CD14-positive monocyte (primary cell): ENCODE measurements around the gene LAMC1. TPM values are rescaled to one million over a fixed set of nuclear protein-coding genes. Genes with fewer than 3 reads are reported as not detected.

Experiments
- DNase-seq, 3 donors: peaks; one replicate each; pipeline ENCODE4 v3.0.0-alpha.2; 2011 to 2022
- H2AFZ ChIP-seq: 2 replicates; pipeline ENCODE4 v1.6.0; 2012; ENCODE audit warnings: mild to moderate bottlenecking, low read depth, low read length, inconsistent platforms; ENCODE audit not compliant: insufficient read depth, poor library complexity, severe bottlenecking
- H3K27ac ChIP-seq, 2 donors: 1 replicate in 1 of 2; 2 replicates in 1 of 2; pipeline ENCODE4 v1.5.1; 2012 to 2013; ENCODE audit warnings: low read length in 2 of 2, control low read depth in 1 of 2, inconsistent platforms in 1 of 2, low read depth in 1 of 2, mild to moderate bottlenecking in 1 of 2
- H3K27me3 ChIP-seq, 2 donors: one replicate each; pipeline versions ENCODE4 v1.6.0 to v1.6.1; 2011 to 2013; ENCODE audit warnings: low read length in 2 of 2; ENCODE audit not compliant: control insufficient read depth in 2 of 2, insufficient read depth in 2 of 2
- H3K36me3 ChIP-seq, 2 donors: replicated peaks in 1 of 2; 1 replicate in 1 of 2; 2 replicates in 1 of 2; pipeline versions ENCODE4 v1.5.1 to v1.6.1; 2012 to 2013; ENCODE audit warnings: low read length in 2 of 2, control low read depth in 1 of 2, inconsistent platforms in 1 of 2, mild to moderate bottlenecking in 1 of 2; ENCODE audit not compliant: insufficient read depth in 2 of 2, control insufficient read depth in 1 of 2
- H3K4me1 ChIP-seq, 2 donors: 1 replicate in 1 of 2; 2 replicates in 1 of 2; pipeline versions ENCODE4 v1.5.1 to v1.6.1; 2012 to 2013; ENCODE audit warnings: low read length in 2 of 2, control low read depth in 1 of 2, inconsistent platforms in 1 of 2, mild to moderate bottlenecking in 1 of 2, moderate library complexity in 1 of 2; ENCODE audit not compliant: insufficient read depth in 2 of 2, control insufficient read depth in 1 of 2
- H3K4me2 ChIP-seq: replicated peaks from 2 replicates; pipeline ENCODE3; 2012; ENCODE audit warnings: low read length, moderate library complexity, mild to moderate bottlenecking; ENCODE audit not compliant: poor library complexity, severe bottlenecking; ENCODE audit errors: extremely low read depth
- H3K4me3 ChIP-seq, 3 experiments: fragments of 200-600 bp in 1 of 3; sonication (generic) in 1 of 3; replicated peaks in 1 of 3; 1 replicate in 2 of 3; 2 replicates in 1 of 3; pipeline ENCODE4 v1.5.1; 2011 to 2013; ENCODE audit warnings: low read length in 3 of 3, mild to moderate bottlenecking in 3 of 3, control low read depth in 2 of 3, low read depth in 2 of 3, inconsistent platforms in 1 of 3, moderate library complexity in 1 of 3
- H3K79me2 ChIP-seq: 2 replicates; pipeline ENCODE4 v1.6.0; 2012; ENCODE audit warnings: mild to moderate bottlenecking, control low read depth, inconsistent platforms, low read length, moderate library complexity; ENCODE audit not compliant: insufficient read depth
- H3K9ac ChIP-seq: 2 replicates; pipeline ENCODE4 v1.6.0; 2017; ENCODE audit warnings: low read length, mild to moderate bottlenecking; ENCODE audit not compliant: insufficient read depth, poor library complexity, severe bottlenecking
- H3K9me3 ChIP-seq, 2 donors: replicated peaks in 1 of 2; 1 replicate in 1 of 2; 2 replicates in 1 of 2; pipeline versions ENCODE4 v1.5.1 to v1.6.1; 2012 to 2013; ENCODE audit warnings: low read length in 2 of 2, control low read depth in 1 of 2; ENCODE audit not compliant: control insufficient read depth in 1 of 2, insufficient read depth in 1 of 2
- H4K20me1 ChIP-seq: 2 replicates; pipeline ENCODE4 v1.6.0; 2012; ENCODE audit warnings: mild to moderate bottlenecking, low read length, control low read depth, moderate library complexity; ENCODE audit not compliant: insufficient read depth
- H3K27ac Mint-ChIP-seq, 7 donors: one replicate each; pipeline ENCODE4 v1.8.0; 2020; ENCODE audit warnings: mild to moderate bottlenecking in 7 of 7, mixed read lengths in 7 of 7, moderate library complexity in 6 of 7, inconsistent platforms in 2 of 7
- H3K27me3 Mint-ChIP-seq, 3 donors: one replicate each; pipeline ENCODE4 v1.8.0; 2021 to 2022; ENCODE audit warnings: low read depth in 3 of 3, mild to moderate bottlenecking in 3 of 3, mixed read lengths in 3 of 3, moderate library complexity in 3 of 3, inconsistent platforms in 1 of 3
- H3K36me3 Mint-ChIP-seq, 2 donors: one replicate each; pipeline ENCODE4 v1.8.0; 2020; ENCODE audit warnings: mixed read lengths in 2 of 2, inconsistent platforms in 1 of 2, mild to moderate bottlenecking in 1 of 2
- H3K4me1 Mint-ChIP-seq: one replicate; pipeline ENCODE4 v1.8.0; 2020; ENCODE audit warnings: mild to moderate bottlenecking, mixed read lengths
- H3K4me3 Mint-ChIP-seq, 2 donors: one replicate each; pipeline ENCODE4 v1.8.0; 2020; ENCODE audit warnings: mild to moderate bottlenecking in 2 of 2, mixed read lengths in 2 of 2, moderate library complexity in 1 of 2
- H3K9me3 Mint-ChIP-seq, 7 donors: one replicate each; pipeline ENCODE4 v1.8.0; 2020 to 2022; ENCODE audit warnings: mixed read lengths in 7 of 7, mild to moderate bottlenecking in 6 of 7, moderate library complexity in 6 of 7, inconsistent platforms in 2 of 7
- WGBS: methylation state at CpG from one replicate; pipeline ENCODE4 v1.1.5; 2013; ENCODE audit warnings: missing lambda C conversion rate; ENCODE audit not compliant: insufficient coverage; 5-methylcytosine and 5-hydroxymethylcytosine counted together
- intact Hi-C, 2 donors: fragments of 100-400 bp; cut with micrococcal nuclease; formaldehyde crosslinking; loops; one replicate each; pipeline versions ENCODE4 v1.15.0 to v1.15.1; 2023
- polyA plus RNA-seq, 3 donors: library from polyadenylated mRNA; depleted of rRNA in 1 of 3; unstranded in 2 of 3; stranded (reverse) in 1 of 3; fragments of 300-500 nt in 2 of 3; fragments of >200 nt in 1 of 3; fragmentation: Illumina TruSeq in 2 of 3; gene quantifications; 1 replicate in 2 of 3; 2 replicates in 1 of 3; pipeline ENCODE4 v1.2.3, GENCODE V29; 2012 to 2021
- TF ChIP-seq, protein P1 (sequence below): fragments of 200-600 bp; IDR thresholded peaks from one replicate; pipeline ENCODE4 v1.8.0; 2022; ENCODE audit warnings: antibody characterized with exemption, mild to moderate bottlenecking

Gene LAMC1
- polyA plus RNA-seq, 3 donors: 0.34 to 1.7 (median 0.95) TPM

DNA sequence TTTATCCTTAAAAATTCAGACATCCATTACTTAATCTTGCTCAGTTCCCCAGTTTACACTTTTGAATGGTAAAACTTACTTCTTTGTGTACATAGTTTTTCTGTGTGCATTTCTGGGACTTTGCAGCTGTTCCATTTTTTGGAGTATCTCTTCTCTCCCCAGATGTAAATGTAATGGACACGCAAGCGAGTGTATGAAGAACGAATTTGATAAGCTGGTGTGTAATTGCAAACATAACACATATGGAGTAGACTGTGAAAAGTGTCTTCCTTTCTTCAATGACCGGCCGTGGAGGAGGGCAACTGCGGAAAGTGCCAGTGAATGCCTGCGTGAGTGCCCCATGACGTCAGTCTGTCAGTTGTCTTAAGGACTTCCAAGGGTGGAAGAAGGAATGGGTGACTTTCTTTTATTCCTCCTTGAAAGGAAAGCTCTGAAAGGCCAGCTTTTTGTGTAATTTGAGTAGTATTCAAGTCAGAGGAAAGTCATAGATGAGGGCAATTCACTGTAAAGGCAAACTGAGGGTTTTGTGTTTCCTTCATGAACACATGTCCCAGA is 87.2 kb downstream of the LAMC1 start:
- intact Hi-C loops: no loop called here
- Histone ChIP-seq H3K4me2 (no peak overlapping the region), H3K27ac (no peak overlapping the region), H3K79me2 (no peaks in the 10 kb centered on the region), H3K4me3 (no peak overlapping the region), H4K20me1 (no peaks in the 10 kb centered on the region), H3K9ac (no peak overlapping the region), H3K27me3 (no peaks in the 10 kb centered on the region), H2AFZ (no peak overlapping the region), H3K9me3 (no peaks in the 10 kb centered on the region), H3K4me1 (peaks cover 2 to 11% of the 10 kb centered on the region in 2 donors), H3K36me3 (no peaks in the 10 kb centered on the region)
- Mint-ChIP-seq H3K36me3 (no peaks in the 10 kb centered on the region), H3K4me3 (no peak overlapping the region), H3K27me3 (peaks cover 0 to 2% (median 0%) of the 10 kb centered on the region in 3 donors), H3K27ac (no peak overlapping the region), H3K9me3 (no peaks in the 10 kb centered on the region), H3K4me1 (peaks cover 9% of the 10 kb centered on the region)
- no peak for DNase-seq
- 97% methylated on average over 5 of the region's 8 CpGs for WGBS
- TF ChIP-seq, protein P1, sequence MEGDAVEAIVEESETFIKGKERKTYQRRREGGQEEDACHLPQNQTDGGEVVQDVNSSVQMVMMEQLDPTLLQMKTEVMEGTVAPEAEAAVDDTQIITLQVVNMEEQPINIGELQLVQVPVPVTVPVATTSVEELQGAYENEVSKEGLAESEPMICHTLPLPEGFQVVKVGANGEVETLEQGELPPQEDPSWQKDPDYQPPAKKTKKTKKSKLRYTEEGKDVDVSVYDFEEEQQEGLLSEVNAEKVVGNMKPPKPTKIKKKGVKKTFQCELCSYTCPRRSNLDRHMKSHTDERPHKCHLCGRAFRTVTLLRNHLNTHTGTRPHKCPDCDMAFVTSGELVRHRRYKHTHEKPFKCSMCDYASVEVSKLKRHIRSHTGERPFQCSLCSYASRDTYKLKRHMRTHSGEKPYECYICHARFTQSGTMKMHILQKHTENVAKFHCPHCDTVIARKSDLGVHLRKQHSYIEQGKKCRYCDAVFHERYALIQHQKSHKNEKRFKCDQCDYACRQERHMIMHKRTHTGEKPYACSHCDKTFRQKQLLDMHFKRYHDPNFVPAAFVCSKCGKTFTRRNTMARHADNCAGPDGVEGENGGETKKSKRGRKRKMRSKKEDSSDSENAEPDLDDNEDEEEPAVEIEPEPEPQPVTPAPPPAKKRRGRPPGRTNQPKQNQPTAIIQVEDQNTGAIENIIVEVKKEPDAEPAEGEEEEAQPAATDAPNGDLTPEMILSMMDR: no peak

DNA sequence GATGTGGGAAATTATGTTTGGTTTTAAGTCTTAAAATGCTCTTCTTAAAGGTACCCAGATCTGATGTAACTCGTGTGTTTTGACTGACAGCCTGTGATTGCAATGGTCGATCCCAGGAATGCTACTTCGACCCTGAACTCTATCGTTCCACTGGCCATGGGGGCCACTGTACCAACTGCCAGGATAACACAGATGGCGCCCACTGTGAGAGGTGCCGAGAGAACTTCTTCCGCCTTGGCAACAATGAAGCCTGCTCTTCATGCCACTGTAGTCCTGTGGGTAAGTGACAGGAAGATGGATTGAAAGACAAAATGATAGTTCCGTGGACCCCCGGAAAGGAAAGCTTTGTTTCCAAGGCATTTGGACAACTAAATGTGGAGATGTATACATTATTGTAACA is 91.2 kb downstream of the LAMC1 start:
- Mint-ChIP-seq H3K27me3 (peaks cover under 1 to 2% (median 2%) of the 10 kb centered on the region in 3 donors), H3K4me1 (no peaks in the 10 kb centered on the region), H3K27ac (no peak overlapping the region), H3K4me3 (no peak overlapping the region), H3K9me3 (peaks cover 0 to 5% (median 0%) of the 10 kb centered on the region in 7 donors), H3K36me3 (no peaks in the 10 kb centered on the region)
- Histone ChIP-seq H3K36me3 (no peaks in the 10 kb centered on the region), H3K9me3 (no peaks in the 10 kb centered on the region), H3K4me3 (no peak overlapping the region), H4K20me1 (no peaks in the 10 kb centered on the region), H3K4me2 (no peak overlapping the region), H3K79me2 (no peaks in the 10 kb centered on the region), H3K9ac (no peak overlapping the region), H3K27me3 (no peaks in the 10 kb centered on the region), H3K4me1 (no peaks in the 10 kb centered on the region), H3K27ac (no peak overlapping the region), H2AFZ (no peak overlapping the region)
- WGBS: 97% methylated on average over 7 of the region's 9 CpGs
- TF ChIP-seq, protein P1: no peak
- no peak for DNase-seq
- intact Hi-C loops: no loop called here
